PC-9 (cell line): ENCODE data around the gene STAG1. TPM values are rescaled to one million over a fixed set of nuclear protein-coding genes. Genes with fewer than 3 reads are reported as not detected.

Experiments
- BruUV-seq: library from RNA; stranded (reverse); fragments of 400-500 nt; replicated peaks from 2 replicates; lab custom pipeline; 2021; lab: Mats Ljungman, UMichigan
- CTCF ChIA-PET: fragments of 300-600 bp; sonication (Branson Sonifier 250); formaldehyde crosslinking; loops from one replicate; lab custom pipeline; 2022; ENCODE audit warnings: antibody characterized with exemption; lab: Charles Lee
- POLR2A ChIA-PET: fragments of 300-600 bp; sonication (Branson Sonifier 250); formaldehyde crosslinking; loops from one replicate; lab custom pipeline; 2022; ENCODE audit warnings: antibody characterized with exemption; ENCODE audit not compliant: unreplicated experiment; lab: Charles Lee
- DNase-seq, 2 experiments: peaks; one replicate each; pipeline versions ENCODE4 v3.0.0 to v3.0.0-alpha.2; 2015 to 2022; ENCODE audit warnings: mixed read lengths in 1 of 2
- H2AFZ ChIP-seq: fragments of 200-600 bp; sonication (generic); 2 replicates; pipeline ENCODE4 v1.8.1; 2017; ENCODE audit warnings: antibody characterized with exemption
- H3F3A ChIP-seq: fragments of 200-600 bp; sonication (generic); 2 replicates; pipeline ENCODE4 v1.8.1; 2017; ENCODE audit warnings: antibody characterized with exemption, mild to moderate bottlenecking, low read depth; ENCODE audit not compliant: insufficient read depth
- H3K27ac ChIP-seq: fragments of 200-600 bp; sonication (generic); 2 replicates; pipeline ENCODE4 v1.6.1; 2016; ENCODE audit warnings: mixed run types
- H3K27me3 ChIP-seq: fragments of 200-600 bp; sonication (generic); 2 replicates; pipeline ENCODE4 v1.6.1; 2016; ENCODE audit warnings: low read depth, mixed run types; ENCODE audit not compliant: insufficient read depth
- H3K36me3 ChIP-seq: fragments of 200-600 bp; sonication (generic); 2 replicates; pipeline ENCODE4 v1.6.1; 2016; ENCODE audit warnings: low read depth, mixed run types
- H3K4me1 ChIP-seq: fragments of 200-600 bp; sonication (generic); replicated peaks from 2 replicates; pipeline ENCODE4 v1.6.1; 2016; ENCODE audit warnings: mixed run types; ENCODE audit not compliant: insufficient read depth
- H3K4me2 ChIP-seq: fragments of 200-600 bp; sonication (generic); 2 replicates; pipeline ENCODE4 v1.6.1; 2017; ENCODE audit warnings: mixed run types
- H3K4me3 ChIP-seq: fragments of 200-600 bp; sonication (generic); 2 replicates; pipeline ENCODE4 v1.6.1; 2016; ENCODE audit warnings: mixed run types
- H3K79me2 ChIP-seq: fragments of 200-600 bp; sonication (generic); 2 replicates; pipeline ENCODE4 v1.6.1; 2017; ENCODE audit warnings: low read depth, mixed run types
- H3K9me2 ChIP-seq: fragments of 200-600 bp; sonication (generic); 2 replicates; pipeline ENCODE4 v1.8.1; 2017; ENCODE audit warnings: mild to moderate bottlenecking; ENCODE audit not compliant: insufficient read depth
- H3K9me3 ChIP-seq: fragments of 200-600 bp; sonication (generic); 2 replicates; pipeline ENCODE4 v1.8.1; 2016; ENCODE audit warnings: low read depth; ENCODE audit not compliant: insufficient read depth
- H4K20me1 ChIP-seq: fragments of 200-600 bp; sonication (generic); 2 replicates; pipeline ENCODE4 v1.8.1; 2017; ENCODE audit not compliant: insufficient read depth
- EZH2 ChIP-seq: fragments of 200-600 bp; sonication (generic); IDR thresholded peaks from 2 replicates; pipeline ENCODE4 v1.8.0; 2017; ENCODE audit warnings: antibody characterized with exemption, low read depth
- intact Hi-C: fragments of 100-400 bp; cut with micrococcal nuclease; formaldehyde crosslinking; loops from one replicate; pipeline ENCODE4 v1.10.0; 2022; ENCODE audit not compliant: unreplicated experiment
- total RNA-seq: library from RNA; stranded (reverse); gene quantifications from 2 replicates; pipeline ENCODE4 v1.2.3, GENCODE V29; 2021
- TF ChIP-seq, protein P1 (sequence below): fragments of 200-600 bp; sonication (generic); conservative IDR thresholded peaks from 2 replicates; pipeline ENCODE4 v1.6.1; 2017; ENCODE audit warnings: mixed run types, antibody characterized with exemption, mild to moderate bottlenecking, moderate library complexity

The STAG1 gene
- total RNA-seq, 1 experiment from 2014 or later, result 39.3 TPM

DNA sequence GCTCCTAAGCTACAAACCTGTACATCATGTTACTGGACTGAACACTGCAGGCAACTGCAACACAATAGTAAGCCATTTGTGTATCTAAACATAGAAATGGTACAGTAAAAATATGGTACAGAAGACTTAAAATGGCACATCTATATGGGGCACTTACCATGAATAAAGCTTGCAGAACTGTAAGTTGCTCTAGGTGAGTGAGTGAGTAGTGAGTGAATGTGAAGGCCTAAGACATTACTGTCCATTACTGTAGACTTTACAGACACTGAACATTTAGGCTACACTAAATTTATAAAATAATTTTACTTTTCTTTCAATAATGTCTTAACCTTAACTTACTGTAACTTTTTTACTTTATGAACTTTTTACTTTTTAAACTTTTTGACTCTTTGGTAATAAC, 76.2 kb downstream of the STAG1 start:
- TF ChIP-seq EZH2, result no peak
- TF ChIP-seq, protein P1, sequence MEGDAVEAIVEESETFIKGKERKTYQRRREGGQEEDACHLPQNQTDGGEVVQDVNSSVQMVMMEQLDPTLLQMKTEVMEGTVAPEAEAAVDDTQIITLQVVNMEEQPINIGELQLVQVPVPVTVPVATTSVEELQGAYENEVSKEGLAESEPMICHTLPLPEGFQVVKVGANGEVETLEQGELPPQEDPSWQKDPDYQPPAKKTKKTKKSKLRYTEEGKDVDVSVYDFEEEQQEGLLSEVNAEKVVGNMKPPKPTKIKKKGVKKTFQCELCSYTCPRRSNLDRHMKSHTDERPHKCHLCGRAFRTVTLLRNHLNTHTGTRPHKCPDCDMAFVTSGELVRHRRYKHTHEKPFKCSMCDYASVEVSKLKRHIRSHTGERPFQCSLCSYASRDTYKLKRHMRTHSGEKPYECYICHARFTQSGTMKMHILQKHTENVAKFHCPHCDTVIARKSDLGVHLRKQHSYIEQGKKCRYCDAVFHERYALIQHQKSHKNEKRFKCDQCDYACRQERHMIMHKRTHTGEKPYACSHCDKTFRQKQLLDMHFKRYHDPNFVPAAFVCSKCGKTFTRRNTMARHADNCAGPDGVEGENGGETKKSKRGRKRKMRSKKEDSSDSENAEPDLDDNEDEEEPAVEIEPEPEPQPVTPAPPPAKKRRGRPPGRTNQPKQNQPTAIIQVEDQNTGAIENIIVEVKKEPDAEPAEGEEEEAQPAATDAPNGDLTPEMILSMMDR, result no peak
- Histone ChIP-seq H3K27me3 (no peaks in the 10 kb centered on the region), H3K36me3 (0 out of 2 replicates have a peak, but pooled peaks cover 3% of the 10 kb centered on the region), H4K20me1 (no peaks in the 10 kb centered on the region), H3K4me3 (no peak overlapping the region), H3K27ac (no peak overlapping the region), H3F3A (peaks cover 4% of the 10 kb centered on the region), H3K9me2 (no peaks in the 10 kb centered on the region), H3K9me3 (no peaks in the 10 kb centered on the region), H2AFZ (no peak overlapping the region), H3K79me2 (peaks cover 41% of the 10 kb centered on the region), H3K4me1 (no peaks in the 10 kb centered on the region), H3K4me2 (no peak overlapping the region)
- BruUV-seq, result no TSS peak
- no peak for DNase-seq
- ChIA-PET CTCF (no interaction called here), POLR2A (no interaction called here)
- intact Hi-C loops, result no loop called here

DNA sequence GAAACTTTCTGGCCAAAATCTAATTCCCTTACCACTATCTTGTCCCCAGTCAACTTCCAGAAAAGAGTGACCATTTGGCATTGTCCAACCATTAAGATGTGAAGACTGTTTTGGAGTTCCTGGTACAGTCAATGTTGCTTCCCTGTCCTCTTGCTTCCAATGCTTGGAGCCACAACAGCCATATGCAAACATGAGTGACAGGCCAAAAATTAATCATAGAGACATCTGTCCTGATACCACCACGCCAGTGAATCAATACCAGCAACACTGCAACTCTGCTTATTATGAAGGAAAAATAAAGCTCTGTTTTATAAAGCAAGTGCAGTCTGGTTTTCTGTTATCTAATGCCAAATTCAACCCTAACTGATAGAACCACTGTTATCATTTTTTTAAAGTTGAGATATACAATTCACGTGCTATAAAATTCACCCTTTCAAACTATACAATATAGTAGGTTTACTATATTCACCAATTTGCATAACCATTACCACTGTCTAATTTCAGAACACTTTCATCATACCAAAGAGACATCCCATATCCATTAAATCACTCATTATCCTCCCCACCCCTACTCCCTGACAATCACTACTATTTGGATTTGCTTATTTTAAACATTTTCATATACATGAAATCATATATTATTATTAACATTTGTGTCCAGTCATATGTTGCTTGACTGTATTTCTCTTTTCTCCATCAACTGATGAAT, 76.9 kb downstream of the STAG1 start:
- H3K36me3 ChIP-seq, result 0 out of 2 replicates have a peak, but pooled peaks cover 3% of the 10 kb centered on the region
- no peak overlapping the region for H3K27ac ChIP-seq
- no peaks in the 10 kb centered on the region for H3K4me1 ChIP-seq
- H3K27me3 ChIP-seq, result no peaks in the 10 kb centered on the region
- TF ChIP-seq, protein P1, result no peak
- no peak for TF ChIP-seq EZH2
- H2AFZ ChIP-seq, result no peak overlapping the region
- no peak for DNase-seq
- H3K79me2 ChIP-seq, result peaks cover 46% of the 10 kb centered on the region
- H3K9me3 ChIP-seq, result no peaks in the 10 kb centered on the region
- peaks cover 4% of the 10 kb centered on the region for H3F3A ChIP-seq
- intact Hi-C loops, result no loop called here
- POLR2A ChIA-PET, result no interaction called here
- H3K4me3 ChIP-seq, result no peak overlapping the region
- H3K4me2 ChIP-seq, result no peak overlapping the region
- H3K9me2 ChIP-seq, result no peaks in the 10 kb centered on the region
- H4K20me1 ChIP-seq, result no peaks in the 10 kb centered on the region
- no TSS peak for BruUV-seq
- CTCF ChIA-PET, result no interaction called here

DNA sequence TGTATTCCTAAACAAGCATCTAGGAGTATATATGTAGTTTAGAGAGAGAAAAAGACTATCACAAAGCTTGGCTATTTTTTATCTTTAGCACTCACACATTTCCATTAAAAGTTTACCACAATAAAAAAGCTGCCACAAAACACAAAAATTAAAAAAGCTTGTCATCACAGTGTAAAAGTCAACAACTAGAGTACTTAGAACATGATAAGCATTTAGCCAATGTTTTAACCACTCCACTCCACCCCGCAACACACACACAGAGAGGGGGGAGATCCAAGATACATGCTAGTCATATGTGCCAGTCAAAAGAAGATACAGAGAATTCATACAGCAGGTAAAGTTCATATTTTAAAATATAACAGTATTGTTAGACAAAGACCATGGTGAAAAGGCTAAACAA, 79.7 kb downstream of the STAG1 start:
- Histone ChIP-seq H3K36me3 (0 out of 2 replicates have a peak, but pooled peaks cover 3% of the 10 kb centered on the region), H3K4me2 (no peak overlapping the region), H3K9me2 (no peaks in the 10 kb centered on the region), H3K79me2 (peaks cover 54% of the 10 kb centered on the region), H4K20me1 (no peaks in the 10 kb centered on the region), H2AFZ (no peak overlapping the region), H3K4me3 (no peak overlapping the region), H3K27me3 (no peaks in the 10 kb centered on the region), H3K4me1 (no peaks in the 10 kb centered on the region), H3K9me3 (no peaks in the 10 kb centered on the region), H3K27ac (no peak overlapping the region), H3F3A (peaks cover 4% of the 10 kb centered on the region)
- ChIA-PET CTCF (no interaction called here), POLR2A (no interaction called here)
- DNase-seq, result no peak
- TF ChIP-seq EZH2, result no peak
- TF ChIP-seq, protein P1, result no peak
- BruUV-seq, result no TSS peak
- intact Hi-C loops, result no loop called here
